GM21737 (cell line): Measurements from ENCODE around the gene RYR3.

Experiments
- ATAC-seq: cut with Tn5 transposase; IDR thresholded peaks from one replicate; pipeline ENCODE4 v1.9.1; 2021; ENCODE audit warnings: mild to moderate bottlenecking, moderate library complexity; ENCODE audit not compliant: unreplicated experiment

The RYR3 gene

GRCh38 chr15:33636234-33636633 lies 325.5 kb downstream of the RYR3 start:
- no peak for ATAC-seq

- ATAC-seq, result no peak
Observed at GRCh38 chr15:33636958-33637357, 326.2 kb downstream of the RYR3 start.

DNA sequence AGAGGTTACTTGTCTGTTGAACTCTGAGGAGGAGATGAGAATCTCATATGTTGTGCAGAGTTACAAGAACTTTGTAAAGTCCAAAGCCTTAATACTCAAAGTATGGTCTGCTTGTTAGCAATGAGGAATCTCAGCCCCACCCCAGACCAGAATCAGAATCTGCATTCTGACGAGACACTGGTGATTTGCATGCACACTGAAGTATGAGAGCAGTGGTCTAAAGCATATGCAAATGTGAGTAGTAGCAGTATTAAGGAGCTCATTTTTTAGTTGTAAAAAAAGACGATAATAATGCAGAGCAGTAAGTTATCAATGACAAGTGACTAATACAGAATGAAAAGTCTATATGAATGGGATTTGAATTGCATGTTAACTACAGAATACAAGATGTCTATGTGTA lies 327.7 kb downstream of the RYR3 start:
- no peak for ATAC-seq

GRCh38 chr15:33639051-33639450 lies 328.3 kb downstream of the RYR3 start:
- no peak for ATAC-seq

DNA sequence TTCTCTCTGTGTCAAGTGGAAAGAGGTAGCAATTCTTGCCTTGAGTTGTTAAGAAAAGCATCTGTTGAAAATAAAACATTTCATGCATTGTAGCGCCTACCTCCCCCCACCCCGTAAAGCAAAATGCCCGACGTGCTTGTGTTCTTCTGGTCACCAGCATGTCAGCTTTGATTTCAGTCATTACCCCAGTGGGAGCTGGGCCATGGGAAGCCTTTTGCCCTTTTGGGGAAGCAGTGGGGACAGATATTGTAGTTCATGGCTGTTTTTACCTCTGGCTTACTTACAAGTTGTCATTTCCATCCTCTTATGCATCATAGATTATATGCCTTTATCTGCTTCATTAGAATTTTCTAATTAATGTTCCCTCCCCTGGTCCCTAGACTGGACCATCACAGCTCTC lies 328.7 kb downstream of the RYR3 start:
- ATAC-seq, result no peak

GRCh38 chr15:33639978-33640377 lies 329.2 kb downstream of the RYR3 start:
- ATAC-seq, result no peak

DNA sequence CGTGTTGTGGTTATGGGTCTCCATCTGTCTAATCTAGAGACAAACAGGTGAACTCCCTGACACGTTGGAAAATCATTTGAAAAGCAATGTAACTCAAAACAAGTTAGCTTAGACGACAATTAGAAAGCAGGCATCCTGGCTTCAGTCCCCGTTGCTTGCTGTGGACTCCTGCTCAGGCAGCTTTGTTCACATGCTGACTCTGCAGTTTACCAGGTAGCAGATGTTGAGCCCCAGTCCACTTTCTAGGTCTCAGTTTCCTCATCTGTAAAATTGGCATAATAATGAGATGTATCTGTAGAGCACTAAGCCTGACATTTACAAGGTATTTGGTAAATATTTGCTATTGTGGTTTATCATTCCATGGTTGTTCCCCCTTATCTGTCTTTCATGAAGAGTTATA lies 330.3 kb downstream of the RYR3 start:
- no peak for ATAC-seq

DNA sequence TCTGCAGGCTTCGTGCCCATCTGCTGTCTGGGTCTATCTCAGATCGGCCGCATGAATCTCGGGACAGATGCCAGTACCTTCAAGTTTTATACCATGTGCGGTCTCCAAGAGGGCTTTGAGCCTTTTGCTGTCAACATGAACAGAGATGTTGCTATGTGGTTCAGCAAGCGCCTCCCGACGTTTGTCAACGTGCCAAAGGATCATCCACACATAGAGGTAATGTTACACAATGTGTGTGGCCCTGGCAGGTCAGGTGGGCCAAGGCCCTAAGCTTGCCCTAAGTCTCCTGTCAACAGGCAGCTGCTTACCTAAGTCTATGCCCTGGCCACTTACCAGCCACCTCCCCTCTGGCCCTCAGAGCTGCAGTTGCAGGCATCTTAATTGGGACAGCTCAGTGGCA lies 333.5 kb downstream of the RYR3 start:
- no peak for ATAC-seq

DNA sequence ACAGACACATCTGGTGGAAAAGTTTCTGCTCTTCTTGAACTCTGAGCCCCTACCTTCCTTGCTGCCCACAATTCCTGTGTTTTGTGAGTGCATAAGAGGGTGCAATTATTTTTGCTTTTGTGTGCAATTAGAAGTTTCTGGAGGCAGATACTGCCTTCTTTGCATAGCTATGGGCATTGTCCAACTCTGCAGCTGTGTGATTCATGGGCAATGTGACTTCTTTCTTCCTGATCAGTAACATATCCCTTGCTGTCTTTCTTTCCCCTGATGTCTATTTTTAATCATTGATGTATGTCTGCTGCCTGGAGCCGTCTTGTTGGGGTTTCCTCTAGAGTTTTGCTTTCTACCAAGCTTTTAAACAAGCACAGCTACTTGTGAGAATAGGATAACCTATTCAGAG lies 336.0 kb downstream of the RYR3 start:
- no peak for ATAC-seq

- no peak for ATAC-seq
Observed at GRCh38 chr15:33649217-33649933, 338.6 kb downstream of the RYR3 start.

DNA sequence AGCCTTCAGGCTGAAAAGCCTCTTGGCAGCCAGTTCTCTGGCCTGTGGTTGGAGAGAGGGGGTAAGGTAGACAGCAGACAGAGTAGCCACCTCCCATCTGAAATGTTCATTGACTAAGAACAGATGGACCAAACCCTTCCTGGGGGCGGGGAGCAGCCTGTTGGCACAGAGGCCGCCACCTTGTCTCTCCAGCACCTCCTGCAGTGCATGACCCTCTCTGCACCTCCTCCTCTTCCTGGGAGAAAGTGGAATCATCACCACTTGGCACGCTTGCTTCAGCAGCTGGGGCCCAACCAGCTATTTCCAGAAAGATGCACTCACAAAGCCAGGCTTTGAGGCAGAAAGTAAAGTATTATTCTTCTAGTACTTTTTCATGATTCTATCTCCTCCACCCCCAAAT lies 344.1 kb downstream of the RYR3 start:
- ATAC-seq, result no peak

DNA sequence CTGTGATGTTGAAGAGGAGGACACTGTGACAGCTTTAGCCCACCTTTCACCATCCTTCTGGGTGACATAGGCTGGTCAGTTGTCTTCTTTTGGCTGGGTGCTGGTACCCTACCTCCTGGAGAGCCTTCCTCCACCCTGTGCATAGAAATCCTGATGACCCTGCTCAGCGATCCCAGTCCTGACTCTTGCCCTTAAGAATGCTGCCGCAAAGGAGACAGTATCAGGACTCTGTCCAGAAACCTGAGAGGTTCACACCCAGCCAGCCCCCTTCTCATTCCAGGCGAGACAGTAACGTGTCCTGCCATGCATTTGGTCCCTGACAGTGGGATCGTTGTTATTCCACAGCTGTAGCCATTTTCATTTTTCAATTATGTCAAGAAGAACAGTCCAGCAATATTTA lies 344.7 kb downstream of the RYR3 start:
- no peak for ATAC-seq

- ATAC-seq, result no peak
Observed at GRCh38 chr15:33656168-33656567, 345.4 kb downstream of the RYR3 start.

- ATAC-seq, result no peak
Observed at GRCh38 chr15:33660151-33660550, 349.4 kb downstream of the RYR3 start.

- no peak for ATAC-seq
Observed at GRCh38 chr15:33662014-33662413, 351.2 kb downstream of the RYR3 start.

DNA sequence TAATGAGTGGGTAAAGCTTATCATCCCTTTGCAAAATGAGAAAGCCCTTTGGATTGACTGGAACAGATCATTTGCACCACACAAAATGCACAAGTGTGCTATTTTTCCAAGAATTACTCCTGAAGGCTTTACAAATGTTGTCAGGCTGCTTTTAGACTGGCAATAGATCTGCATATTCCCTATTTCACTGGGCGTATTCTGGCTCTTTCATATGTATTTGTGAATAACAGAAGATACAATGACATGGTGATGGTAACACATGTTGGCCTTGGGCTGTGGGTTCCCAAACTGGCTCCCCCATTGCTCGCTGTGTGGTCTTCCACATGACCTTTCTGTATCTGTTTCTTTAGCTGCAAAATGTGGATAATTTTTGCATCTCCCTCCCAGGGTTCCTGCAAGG lies 354.2 kb downstream of the RYR3 start:
- ATAC-seq, result no peak

DNA sequence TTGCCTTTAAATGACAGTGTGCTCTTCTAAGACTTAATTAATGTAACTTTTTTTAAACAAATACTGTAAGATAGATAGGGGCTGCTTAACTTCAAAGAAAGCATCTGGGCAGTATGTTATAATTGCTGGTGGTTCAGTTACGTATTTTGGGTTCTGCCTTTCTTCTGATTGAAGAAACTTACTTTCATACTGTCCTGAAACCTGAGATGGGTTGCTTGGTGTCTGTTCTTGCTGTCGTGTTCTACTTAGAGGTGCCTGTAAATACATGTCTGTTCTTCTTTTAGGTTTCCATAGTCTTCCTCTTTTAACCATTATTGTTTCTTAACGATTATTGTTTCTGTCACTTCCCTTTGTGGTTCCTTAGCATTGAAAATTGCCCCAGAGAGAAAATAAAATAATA lies 359.8 kb downstream of the RYR3 start:
- no peak for ATAC-seq

- ATAC-seq, result no peak
Observed at GRCh38 chr15:33671456-33671855, 360.7 kb downstream of the RYR3 start.

- no peak for ATAC-seq
Observed at GRCh38 chr15:33675246-33675645, 364.5 kb downstream of the RYR3 start.

DNA sequence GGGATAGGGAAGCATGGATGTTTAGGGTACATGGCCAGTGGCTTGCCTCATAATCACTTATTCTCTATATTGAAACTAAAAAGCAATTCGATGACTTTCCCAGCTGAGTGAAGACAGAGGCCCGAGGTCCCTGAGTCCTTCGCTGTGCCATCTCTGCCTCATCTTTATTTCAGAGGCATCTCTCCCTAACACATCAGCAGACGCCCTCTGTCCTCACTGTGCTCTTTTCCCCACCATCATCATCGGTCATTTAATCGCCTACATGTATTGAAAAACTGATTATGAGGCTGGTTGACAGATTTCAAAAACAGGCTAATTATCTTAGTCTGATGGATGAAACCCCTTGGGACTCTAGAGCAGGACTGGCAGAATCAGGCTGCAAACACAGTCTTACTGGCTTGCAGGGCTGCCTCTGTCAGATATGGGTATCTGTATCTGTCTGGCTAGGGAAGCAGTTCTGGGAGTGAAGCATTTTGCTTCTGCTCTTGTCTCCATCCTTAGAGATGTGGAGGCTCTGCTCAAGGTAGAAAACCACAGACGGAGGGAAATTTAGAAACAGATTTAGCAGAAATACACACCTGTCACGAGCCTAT lies 366.6 kb downstream of the RYR3 start:
- ATAC-seq, result no peak

GRCh38 chr15:33678176-33678575 lies 367.4 kb downstream of the RYR3 start:
- ATAC-seq, result no peak

DNA sequence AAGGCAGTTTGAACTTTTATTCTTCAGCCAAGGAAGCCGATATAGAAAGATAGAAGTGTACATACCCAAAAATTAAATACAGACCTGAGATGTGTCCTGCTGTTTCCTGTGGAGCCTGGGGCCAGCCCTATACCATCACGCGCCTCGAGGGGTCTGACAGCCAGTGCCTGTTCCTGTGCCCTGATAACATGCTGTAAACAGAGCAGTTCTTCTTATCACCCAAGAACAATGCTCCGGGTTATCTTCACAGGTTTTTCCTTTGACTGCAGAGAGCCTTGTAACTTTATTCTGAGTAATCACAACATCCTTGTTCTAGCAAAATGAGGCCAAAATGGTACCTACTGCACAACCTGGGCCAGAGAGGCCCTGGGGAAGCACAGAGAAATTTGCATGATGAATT lies 367.8 kb downstream of the RYR3 start:
- no peak for ATAC-seq

- ATAC-seq, result no peak
Observed at GRCh38 chr15:33679061-33679460, 368.3 kb downstream of the RYR3 start.
